Endothelial cell of umbilical vein (primary cell): ENCODE measurements around the gene SPCS1. TPM values are rescaled to one million over a fixed set of nuclear protein-coding genes. Genes with fewer than 3 reads are reported as not detected.

Experiments used
- BruUV-seq: library from RNA; stranded (reverse); fragments of 400-500 nt; replicated peaks from 2 replicates; lab custom pipeline; 2021; lab: Mats Ljungman, UMichigan
- CTCF ChIA-PET: fragments of 300-600, 350-600 bp; sonication (Branson Sonifier 250); formaldehyde crosslinking; loops from one replicate; lab custom pipeline; 2021; ENCODE audit warnings: antibody characterized with exemption, inconsistent platforms; lab: Charles Lee
- POLR2A ChIA-PET: fragments of 300-600, 350-600 bp; sonication (Branson Sonifier 250); formaldehyde crosslinking; loops from one replicate; lab custom pipeline; 2021; ENCODE audit warnings: antibody characterized with exemption, inconsistent platforms; lab: Charles Lee
- DNase-seq: peaks from one replicate; pipeline ENCODE4 v3.0.0-alpha.2; 2011; ENCODE audit warnings: low read depth, low spot score
- FAIRE-seq: peaks from 2 replicates; lab custom pipeline; 2011; peaks lifted over from hg19 to GRCh38; lab: Jason Lieb, UNC
- H2AFZ ChIP-seq: 2 replicates; pipeline ENCODE4 v1.6.0; 2012; ENCODE audit warnings: low read depth, low read length, control low read depth, inconsistent platforms
- H3K27ac ChIP-seq: 2 replicates; pipeline ENCODE4 v1.5.1; 2011; ENCODE audit warnings: low read depth, mild to moderate bottlenecking, control low read depth, low read length, moderate library complexity; ENCODE audit not compliant: insufficient read depth
- H3K27me3 ChIP-seq, 2 experiments: 2 replicates each; pipeline versions ENCODE4 v1.6.0 to v1.6.1; 2011; ENCODE audit warnings: low read length in 2 of 2, mixed read lengths in 1 of 2; ENCODE audit not compliant: control insufficient read depth in 2 of 2, insufficient read depth in 2 of 2
- H3K36me3 ChIP-seq, 2 experiments: 2 replicates in 1 of 2; 3 replicates in 1 of 2; pipeline ENCODE4 v1.5.1; 2011; ENCODE audit warnings: low read length in 2 of 2, mild to moderate bottlenecking in 1 of 2, moderate library complexity in 1 of 2; ENCODE audit not compliant: control insufficient read depth in 2 of 2, insufficient read depth in 2 of 2; ENCODE audit errors: extremely low read depth in 1 of 2
- H3K4me1 ChIP-seq: 3 replicates; pipeline ENCODE4 v1.5.1; 2011; ENCODE audit warnings: mild to moderate bottlenecking, low read length; ENCODE audit not compliant: control insufficient read depth, insufficient read depth; ENCODE audit errors: extremely low read depth
- H3K4me2 ChIP-seq: 2 replicates; pipeline ENCODE4 v1.6.1; 2011; ENCODE audit warnings: low read length, control low read depth, mixed read lengths; ENCODE audit not compliant: insufficient read depth
- H3K4me3 ChIP-seq, 3 experiments: fragments of 200-600 bp in 1 of 3; sonication (generic), shearing (Covaris generic) in 1 of 3; replicated peaks in 1 of 3; 2 replicates each; pipeline ENCODE4 v1.5.1; 2011 to 2016; ENCODE audit warnings: control low read depth in 3 of 3, low read length in 3 of 3, mild to moderate bottlenecking in 2 of 3, inconsistent platforms in 1 of 3, low read depth in 1 of 3, moderate library complexity in 1 of 3; ENCODE audit not compliant: insufficient read depth in 1 of 3
- H3K79me2 ChIP-seq: 2 replicates; pipeline ENCODE4 v1.6.0; 2012; ENCODE audit warnings: low read length, inconsistent platforms; ENCODE audit not compliant: control insufficient read depth, insufficient read depth
- H3K9ac ChIP-seq: replicated peaks from 2 replicates; pipeline ENCODE3; 2011; ENCODE audit warnings: low read length, control low read depth; ENCODE audit not compliant: insufficient read depth; ENCODE audit errors: extremely low read depth
- H3K9me1 ChIP-seq: replicated peaks from 3 replicates; pipeline ENCODE4 v1.6.0; 2011; ENCODE audit warnings: mild to moderate bottlenecking, low read length; ENCODE audit not compliant: control insufficient read depth, insufficient read depth; ENCODE audit errors: extremely low read depth
- H3K9me3 ChIP-seq: replicated peaks from 2 replicates; pipeline ENCODE4 v1.5.1; 2012; ENCODE audit warnings: low read length, inconsistent platforms; ENCODE audit not compliant: control insufficient read depth, insufficient read depth
- H4K20me1 ChIP-seq: replicated peaks from 2 replicates; pipeline ENCODE3; 2011; ENCODE audit warnings: mild to moderate bottlenecking, low read length; ENCODE audit not compliant: control insufficient read depth, insufficient read depth; ENCODE audit errors: extremely low read depth
- CTCF ChIP-seq, 2 donors: IDR thresholded peaks; 1 replicate in 1 of 2; 2 replicates in 1 of 2; pipeline ENCODE4 v1.5.1; 2011; ENCODE audit warnings: low read length in 2 of 2, mild to moderate bottlenecking in 2 of 2, moderate library complexity in 2 of 2, control low read depth in 1 of 2, inconsistent platforms in 1 of 2, low read depth in 1 of 2; ENCODE audit not compliant: insufficient read depth in 1 of 2; ENCODE audit errors: extremely low read depth in 1 of 2
- EZH2 ChIP-seq: IDR thresholded peaks from 2 replicates; pipeline ENCODE4 v1.6.1; 2012; ENCODE audit warnings: borderline replicate concordance, low read depth, mild to moderate bottlenecking, moderate library complexity, low read length, inconsistent platforms; ENCODE audit not compliant: severe bottlenecking
- FOS ChIP-seq: IDR thresholded peaks from 2 replicates; pipeline ENCODE4 v1.6.1; 2011; ENCODE audit warnings: mild to moderate bottlenecking, low read length, moderate library complexity, borderline replicate concordance; ENCODE audit not compliant: insufficient read depth
- GATA2 ChIP-seq: IDR thresholded peaks from 2 replicates; pipeline ENCODE4 v1.7.0; 2011; ENCODE audit warnings: low read depth, mild to moderate bottlenecking, moderate library complexity, mixed read lengths, low read length; ENCODE audit not compliant: insufficient read length, insufficient read depth
- JUN ChIP-seq: IDR thresholded peaks from 2 replicates; pipeline ENCODE4 v1.6.1; 2011; ENCODE audit warnings: borderline replicate concordance, low read depth; ENCODE audit not compliant: insufficient read length, insufficient read depth
- MAX ChIP-seq: IDR thresholded peaks from 2 replicates; pipeline ENCODE4 v1.6.1; 2011; ENCODE audit not compliant: insufficient read depth, insufficient read length
- MYC ChIP-seq: IDR thresholded peaks from one replicate; pipeline ENCODE4 v1.6.1; 2011; ENCODE audit warnings: mild to moderate bottlenecking, low read depth, low read length
- POLR2A ChIP-seq: IDR thresholded peaks from 2 replicates; pipeline ENCODE4 v1.6.1; 2012; ENCODE audit warnings: low read depth, mild to moderate bottlenecking, control low read depth, low read length
- POLR2AphosphoS5 ChIP-seq: IDR thresholded peaks from 2 replicates; pipeline ENCODE4 v1.6.1; 2012; ENCODE audit warnings: low read depth, mild to moderate bottlenecking, control low read depth, low read length, moderate library complexity; ENCODE audit not compliant: insufficient read depth
- dilution Hi-C: fragments of 300-500 bp; cut with MboI; formaldehyde crosslinking; loops from one replicate; pipeline ENCODE4 v1.15.0; 2019; ENCODE audit warnings: low sequenced_read_pairs; ENCODE audit not compliant: extremely low pct_ligation_motif_present
- intact Hi-C: fragments of 100-400 bp; cut with micrococcal nuclease; formaldehyde crosslinking; loops from one replicate; pipeline ENCODE4 v1.10.0; 2022
- polyA plus RNA-seq, 4 experiments: library from polyadenylated mRNA; depleted of rRNA in 3 of 4; stranded (reverse) in 3 of 4; unstranded in 1 of 4; fragments of >200 nt; gene quantifications; 2 replicates each; pipeline versions ENCODE4 v1.2.1 to v1.2.3, GENCODE V29; 2011 to 2012; ENCODE audit warnings: missing spikeins in 1 of 4
- total RNA-seq: library from RNA; stranded (reverse); gene quantifications from 2 replicates; pipeline ENCODE4 v1.2.3, GENCODE V29; 2021

SPCS1 gene
- total and polyA plus RNA-seq, 2 donors (not counting 3 experiments of a cell fraction or from before 2014, with no cell fraction given) = 100 to 240 TPM

- peaks cover 21% of the 10 kb centered on the region for H3K4me1 ChIP-seq
- peak; percentile 95 for DNase-seq
- H3K36me3 ChIP-seq = peaks cover 7 to 17% of the 10 kb centered on the region in 2 experiments
- no peak overlapping the region for H2AFZ ChIP-seq
- H3K79me2 ChIP-seq = peaks cover 27% of the 10 kb centered on the region
- intact Hi-C loops (loop anchor here (2.0 kb wide), 1 partner anchor 14 kb away; the partner anchor contains the start of gene PBRM1), dilution Hi-C loops (no loop called here)
- H3K9me3 ChIP-seq = no peaks in the 10 kb centered on the region
- H4K20me1 ChIP-seq = no peaks in the 10 kb centered on the region
- peak overlapping the region; percentile 88 for H3K27ac ChIP-seq
- TF ChIP-seq MYC (no peak), CTCF (IDR thresholded peaks at IDR 0.05; ENCODE audit: extremely low read depth in 1 of 2, insufficient read depth in 1 of 2, low read depth in 1 of 2, low read length in 2 of 2) (no peak), MAX (no peak), EZH2 (no peak), JUN (peak; percentile 95), POLR2A (no peak), GATA2 (no peak), FOS (peak; percentile 96), POLR2AphosphoS5 (peak; percentile 75)
- H3K4me2 ChIP-seq = peak overlapping the region; percentile 51
- ChIA-PET POLR2A (interaction anchor here (0.7 kb wide), 1 partner anchor 35 kb away, joined by 3 read pairs; the partner anchor contains the start of gene GLT8D1), CTCF (interaction anchor here (0.7 kb wide), 2 partner anchors 11 to 54 kb away, joined by 3 read pairs; no protein-coding TSS in a partner anchor)
- peak; percentile 98 for FAIRE-seq
- no peaks in the 10 kb centered on the region for H3K27me3 ChIP-seq
- H3K9ac ChIP-seq = peak overlapping the region; percentile 63
- no peak overlapping the region for H3K4me3 ChIP-seq
- BruUV-seq = TSS peak; percentile 67
- H3K9me1 ChIP-seq = no peaks in the 10 kb centered on the region
Measured at GRCh38 chr3:52670621-52671521, 35.0 kb upstream of the SPCS1 start.
